Loucy (cell line): ENCODE results near the gene SPOP.

Experiments used
- EZH2phosphoT487 ChIP-seq: fragments of 200-600 bp; IDR thresholded peaks from 2 replicates; pipeline ENCODE4 v1.6.1; 2018; ENCODE audit warnings: antibody characterized with exemption, mild to moderate bottlenecking, moderate library complexity, borderline replicate concordance
- TF ChIP-seq, protein P1 (sequence below): fragments of 200-600 bp; sonication (generic); conservative IDR thresholded peaks from 2 replicates; pipeline ENCODE4 v1.5.1; 2014; ENCODE audit warnings: mild to moderate bottlenecking, antibody characterized with exemption, low read length

DNA sequence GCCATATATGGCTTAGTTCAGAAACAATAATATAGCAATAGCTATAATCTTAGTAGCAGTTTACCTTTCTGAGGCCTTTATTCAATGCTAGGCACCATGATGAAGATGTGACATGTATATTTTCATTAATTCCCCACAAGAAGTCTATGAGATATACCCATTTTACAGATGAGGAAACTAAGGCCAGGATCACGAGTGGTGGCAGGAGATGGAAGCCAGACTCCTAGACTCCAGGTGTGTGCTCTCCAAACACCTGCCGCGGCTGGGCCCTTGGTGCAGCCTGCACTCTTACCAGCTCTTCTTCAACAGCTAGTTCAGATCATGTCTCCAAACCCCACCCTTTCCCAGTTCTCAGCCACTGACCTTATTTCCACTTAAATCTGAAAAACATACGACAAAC lies 87.0 kb downstream of the SPOP start:
- TF ChIP-seq, protein P1, sequence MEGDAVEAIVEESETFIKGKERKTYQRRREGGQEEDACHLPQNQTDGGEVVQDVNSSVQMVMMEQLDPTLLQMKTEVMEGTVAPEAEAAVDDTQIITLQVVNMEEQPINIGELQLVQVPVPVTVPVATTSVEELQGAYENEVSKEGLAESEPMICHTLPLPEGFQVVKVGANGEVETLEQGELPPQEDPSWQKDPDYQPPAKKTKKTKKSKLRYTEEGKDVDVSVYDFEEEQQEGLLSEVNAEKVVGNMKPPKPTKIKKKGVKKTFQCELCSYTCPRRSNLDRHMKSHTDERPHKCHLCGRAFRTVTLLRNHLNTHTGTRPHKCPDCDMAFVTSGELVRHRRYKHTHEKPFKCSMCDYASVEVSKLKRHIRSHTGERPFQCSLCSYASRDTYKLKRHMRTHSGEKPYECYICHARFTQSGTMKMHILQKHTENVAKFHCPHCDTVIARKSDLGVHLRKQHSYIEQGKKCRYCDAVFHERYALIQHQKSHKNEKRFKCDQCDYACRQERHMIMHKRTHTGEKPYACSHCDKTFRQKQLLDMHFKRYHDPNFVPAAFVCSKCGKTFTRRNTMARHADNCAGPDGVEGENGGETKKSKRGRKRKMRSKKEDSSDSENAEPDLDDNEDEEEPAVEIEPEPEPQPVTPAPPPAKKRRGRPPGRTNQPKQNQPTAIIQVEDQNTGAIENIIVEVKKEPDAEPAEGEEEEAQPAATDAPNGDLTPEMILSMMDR, result no peak
- no peak for TF ChIP-seq EZH2phosphoT487
